ENCODE data around the gene DMAC2. TPM values are rescaled to one million over a fixed set of nuclear protein-coding genes. Genes with fewer than 3 reads are reported as not detected.
"Not testable (repeated sequence)": the region's sequence is repeated elsewhere in the genome, so short reads cannot be mapped to it uniquely, and the experiment has no call there.

The DMAC2 gene
- polyA plus RNA-seq, 1 donor: 79.4 TPM

DNA sequence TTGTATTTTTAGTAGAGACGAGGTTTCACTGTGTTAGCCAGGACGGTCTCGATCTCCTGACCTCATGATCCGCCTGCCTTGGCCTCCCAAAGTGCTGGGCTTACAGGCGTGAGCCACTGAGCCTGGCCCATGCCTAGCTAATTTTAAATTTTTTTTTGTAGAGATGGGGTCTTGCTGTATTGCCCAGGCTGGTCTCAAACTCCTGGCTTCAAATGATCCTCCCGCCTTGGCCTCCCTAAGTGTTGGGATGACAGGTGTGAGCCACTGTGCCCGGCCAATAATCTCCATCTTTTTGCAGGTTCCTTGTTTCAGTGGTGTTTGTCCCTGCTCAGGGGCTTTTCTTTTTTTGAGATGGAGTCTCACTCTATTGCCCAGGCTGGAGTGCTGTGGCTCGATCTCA is 58.2 kb downstream of the DMAC2 start:
- not testable (repeated sequence) for H3K27ac ChIP-seq (ENCODE audit: low read length); H3K36me3 ChIP-seq (ENCODE audit: control insufficient read depth, insufficient read depth, low read length); H3K4me1 ChIP-seq (ENCODE audit: control insufficient read depth, insufficient read depth, low read length); H3K27me3 ChIP-seq (ENCODE audit: control insufficient read depth, insufficient read depth, low read length); DNase-seq; H3K4me3 ChIP-seq (ENCODE audit: low read length); H3K9me3 ChIP-seq (ENCODE audit: control insufficient read depth, low read depth, low read length)
- WGBS (ENCODE audit: insufficient coverage, low lambda C conversion rate): 100% methylated on average over 1 of the region's 8 CpGs

Other genes with a start within 250 kb of the DMAC2 start
- gene CYP2S1, start 246.7 kb downstream of the DMAC2 start, polyA plus RNA-seq: 68.1 TPM
- gene AXL, start 220.7 kb downstream of the DMAC2 start, polyA plus RNA-seq: 16.0 TPM
- 142 TPM for gene HNRNPUL1, start 175.5 kb downstream of the DMAC2 start, polyA plus RNA-seq
- 24.9 TPM for gene CCDC97, start 129.7 kb downstream of the DMAC2 start, polyA plus RNA-seq
- gene TGFB1, start 86.0 kb downstream of the DMAC2 start, polyA plus RNA-seq: 13.9 TPM
- 5.1 TPM for gene B9D2, start 75.8 kb downstream of the DMAC2 start, polyA plus RNA-seq
- 13.8 TPM for gene TMEM91, start 63.4 kb downstream of the DMAC2 start, polyA plus RNA-seq
- 16.5 TPM for gene EXOSC5, start 42.6 kb downstream of the DMAC2 start, polyA plus RNA-seq
- gene BCKDHA, start 42.1 kb downstream of the DMAC2 start, polyA plus RNA-seq: 16.3 TPM
- gene B3GNT8, start 12.5 kb downstream of the DMAC2 start, polyA plus RNA-seq: 29.7 TPM
- gene ERICH4, start 3.2 kb upstream of the DMAC2 start, polyA plus RNA-seq: 69.2 TPM
- gene CEACAM21, start 136.3 kb upstream of the DMAC2 start, polyA plus RNA-seq: 1.5 TPM
- 0.16 TPM for gene CEACAM4, start 187.2 kb upstream of the DMAC2 start, polyA plus RNA-seq
- 0.09 TPM for gene CEACAM7, start 248.4 kb upstream of the DMAC2 start, polyA plus RNA-seq

Data from large intestine (tissue), 3 donors.